HepG2 (cell line): ENCODE results near the gene ANAPC16. TPM values are rescaled to one million over a fixed set of nuclear protein-coding genes. Genes with fewer than 3 reads are reported as not detected.

ENCODE experiments used
- AHDC1 ChIP-seq: sonication (generic); formaldehyde crosslinking; IDR thresholded peaks from 2 replicates; pipeline ENCODE4 v1.5.1; 2020; ENCODE audit warnings: mild to moderate bottlenecking, missing genetic modification reagents, borderline replicate concordance
- AHR ChIP-seq: IDR thresholded peaks from 2 replicates; pipeline ENCODE4 v1.6.1; 2018; ENCODE audit warnings: missing genetic modification reagents, missing compliant biosample characterization
- HBP1 ChIP-seq: IDR thresholded peaks from 2 replicates; pipeline ENCODE4 v1.6.1; 2016; ENCODE audit warnings: low read depth, control low read depth
- HDAC1 ChIP-seq: sonication (generic); formaldehyde crosslinking; IDR thresholded peaks from 2 replicates; pipeline ENCODE4 v1.5.1; 2020; ENCODE audit warnings: mild to moderate bottlenecking, missing genetic modification reagents
- HMGXB3 ChIP-seq: sonication (generic); formaldehyde crosslinking; IDR thresholded peaks from 2 replicates; pipeline ENCODE4 v1.4.0; 2020; ENCODE audit warnings: missing genetic modification reagents, borderline replicate concordance
- MED8 ChIP-seq: sonication (generic); formaldehyde crosslinking; IDR thresholded peaks from 2 replicates; pipeline ENCODE4 v1.8.1; 2023; ENCODE audit warnings: mild to moderate bottlenecking, missing genetic modification reagents; ENCODE audit not compliant: insufficient replicate concordance
- NONO ChIP-seq, 2 experiments: fragments of 450-650 bp in 1 of 2; sonication (generic) in 1 of 2; formaldehyde crosslinking in 1 of 2; IDR thresholded peaks in 1 of 2; conservative IDR thresholded peaks in 1 of 2; 2 replicates each; pipeline versions ENCODE4 v1.6.1 to v1.8.0; 2017 to 2022; ENCODE audit warnings: mild to moderate bottlenecking in 1 of 2, missing genetic modification reagents in 1 of 2, moderate library complexity in 1 of 2
- PAF1 ChIP-seq: IDR thresholded peaks from 2 replicates; pipeline ENCODE4 v1.6.1; 2016; ENCODE audit warnings: missing genetic modification reagents, missing compliant biosample characterization
- SIX1 ChIP-seq: sonication (generic); formaldehyde crosslinking; IDR thresholded peaks from 2 replicates; pipeline ENCODE4 v1.4.0; 2020; ENCODE audit warnings: missing genetic modification reagents, borderline replicate concordance
- SMARCE1 ChIP-seq: fragments of 450-650 bp; IDR thresholded peaks from 2 replicates; pipeline ENCODE4 v1.6.1; 2017; ENCODE audit warnings: borderline replicate concordance
- ZBTB25 ChIP-seq: IDR thresholded peaks from 2 replicates; pipeline ENCODE4 v1.6.1; 2018; ENCODE audit warnings: missing genetic modification reagents
- ZNF580 ChIP-seq: IDR thresholded peaks from 2 replicates; pipeline ENCODE4 v1.6.1; 2016; ENCODE audit warnings: low read depth, borderline replicate concordance
- ZNF598 ChIP-seq: sonication (generic); formaldehyde crosslinking; IDR thresholded peaks from 2 replicates; pipeline ENCODE4 v1.5.1; 2020; ENCODE audit warnings: mild to moderate bottlenecking, missing genetic modification reagents, borderline replicate concordance
- ZSCAN21 ChIP-seq: sonication (generic); formaldehyde crosslinking; IDR thresholded peaks from 2 replicates; pipeline ENCODE4 v1.8.0; 2022; ENCODE audit warnings: mild to moderate bottlenecking, missing genetic modification reagents, moderate library complexity, borderline replicate concordance
- polyA plus RNA-seq, 8 experiments: library from polyadenylated mRNA; depleted of rRNA in 3 of 8; stranded (reverse) in 7 of 8; unstranded in 1 of 8; fragments of >200 nt; fragmentation: Illumina TruSeq in 4 of 8; extraction: Trizol in 4 of 8; gene quantifications; 2 replicates each; pipeline versions ENCODE4 v1.2.1 to v1.2.3, GENCODE V29; 2011 to 2016; ENCODE audit warnings: low read depth in 4 of 8, missing spikeins in 1 of 8, mixed read lengths in 1 of 8; ENCODE audit not compliant: insufficient read depth in 1 of 8
- total RNA-seq, 5 experiments: library from RNA; depleted of rRNA; stranded (reverse); fragments of >200 nt; fragmentation: Illumina TruSeq; extraction: Trizol; gene quantifications; 2 replicates each; pipeline ENCODE4 v1.2.3, GENCODE V29; 2016; ENCODE audit warnings: low read depth in 1 of 5

ANAPC16 gene
- total and polyA plus RNA-seq, 2 of the 13 experiments (the other 11 are each of a cell fraction or from before 2014, with no cell fraction given) = 74.8 to 89.4 TPM

- TF ChIP-seq AHDC1 (CRISPR knock-in tag) (no peak), HDAC1 (CRISPR knock-in tag) (peak; percentile 7), ZBTB25 (no peak; the same call in 1 of the 2 replicates), MED8 (CRISPR knock-in tag) (peak; percentile 13), NONO (IDR thresholded peaks at IDR 0.05) (no peak), NONO (CRISPR knock-in tag; conservative IDR thresholded peaks at IDR 0.05) (peak; percentile 58; the same call in 1 of the 2 replicates), HBP1 (CRISPR knock-in tag) (0 out of 2 replicates have a peak, but pooled peaks have one; percentile 33), SMARCE1 (no peak), SIX1 (CRISPR knock-in tag) (peak; percentile 60; the same call in 1 of the 2 replicates), AHR (CRISPR knock-in tag) (no peak), HMGXB3 (CRISPR knock-in tag) (peak; percentile 80), ZSCAN21 (CRISPR knock-in tag) (no peak), PAF1 (peak; percentile 98), ZNF598 (CRISPR knock-in tag) (peak; percentile 91; the same call in 1 of the 2 replicates), ZNF580 (CRISPR knock-in tag) (no peak)
Observed at GRCh38 chr10:72276421-72277339, 60.9 kb downstream of the ANAPC16 start (continued).
